IMR-90 (cell line): Measurements from ENCODE around the gene ALKBH5. TPM values are rescaled to one million over a fixed set of nuclear protein-coding genes. Genes with fewer than 3 reads are reported as not detected.

Source experiments
- ATAC-seq: fragments of 200-7000 bp; cut with Tn5 transposase; 2 replicates; pipeline ENCODE4 v1.9.1; 2020; ENCODE audit warnings: low read depth, mild to moderate bottlenecking, moderate library complexity
- BruUV-seq: library from RNA; stranded (reverse); fragments of 400-500 nt; replicated peaks from 2 replicates; lab custom pipeline; 2021; lab: Mats Ljungman, UMichigan
- CTCF ChIA-PET: fragments of 300-600 bp; formaldehyde crosslinking; extraction: SDS; loops from one replicate; lab custom pipeline; 2021; ENCODE audit warnings: antibody characterized with exemption; lab: Yijun Ruan, JAX
- POLR2A ChIA-PET: fragments of 300-600 bp; sonication (Branson Sonifier 250); formaldehyde crosslinking; loops from one replicate; lab custom pipeline; 2022; ENCODE audit warnings: antibody characterized with exemption; ENCODE audit not compliant: unreplicated experiment; lab: Charles Lee
- DNase-seq: peaks from one replicate; pipeline ENCODE4 v3.0.0; 2013
- H2AFZ ChIP-seq: replicated peaks from 2 replicates; pipeline ENCODE3; 2013; ENCODE audit warnings: low read length, mild to moderate bottlenecking; ENCODE audit not compliant: poor library complexity
- H2AK5ac ChIP-seq: 2 replicates; pipeline ENCODE4 v1.6.1; 2013; ENCODE audit warnings: low read depth, low read length, inconsistent platforms
- H2AK9ac ChIP-seq: replicated peaks from 2 replicates; pipeline ENCODE3; 2013; ENCODE audit warnings: mild to moderate bottlenecking, low read depth, low read length, moderate library complexity; ENCODE audit not compliant: poor library complexity
- H2BK120ac ChIP-seq: 2 replicates; pipeline ENCODE4 v1.6.1; 2013; ENCODE audit warnings: low read depth, low read length, inconsistent platforms
- H2BK15ac ChIP-seq: 3 replicates; pipeline ENCODE4 v1.6.1; 2013; ENCODE audit warnings: low read depth, low read length, inconsistent platforms
- H2BK20ac ChIP-seq: 2 replicates; pipeline ENCODE4 v1.6.1; 2013; ENCODE audit warnings: low read depth, mild to moderate bottlenecking, inconsistent platforms, low read length, moderate library complexity
- H2BK5ac ChIP-seq: 2 replicates; pipeline ENCODE4 v1.6.1; 2013; ENCODE audit warnings: mild to moderate bottlenecking, low read depth, low read length, inconsistent platforms; ENCODE audit not compliant: poor library complexity, severe bottlenecking
- H3K14ac ChIP-seq: replicated peaks from 2 replicates; pipeline ENCODE4 v1.6.1; 2013; ENCODE audit warnings: low read depth, low read length, inconsistent platforms
- H3K18ac ChIP-seq: 2 replicates; pipeline ENCODE4 v1.6.1; 2013; ENCODE audit warnings: low read depth, low read length, control low read depth
- H3K23ac ChIP-seq: 2 replicates; pipeline ENCODE4 v1.6.1; 2013; ENCODE audit warnings: low read depth, low read length, inconsistent platforms
- H3K27ac ChIP-seq: 2 replicates; pipeline ENCODE4 v1.5.1; 2013; ENCODE audit warnings: mild to moderate bottlenecking, control low read depth, low read length; ENCODE audit not compliant: insufficient read depth
- H3K27me3 ChIP-seq: 2 replicates; pipeline ENCODE4 v1.6.1; 2013; ENCODE audit warnings: low read length; ENCODE audit not compliant: control insufficient read depth, insufficient read depth
- H3K36me3 ChIP-seq: 2 replicates; pipeline ENCODE4 v1.6.1; 2013; ENCODE audit warnings: low read length, mixed read lengths; ENCODE audit not compliant: control insufficient read depth, insufficient read depth
- H3K4ac ChIP-seq: 2 replicates; pipeline ENCODE4 v1.6.1; 2013; ENCODE audit warnings: low read depth, low read length, inconsistent platforms
- H3K4me1 ChIP-seq: 2 replicates; pipeline ENCODE4 v1.6.1; 2013; ENCODE audit warnings: low read length, mixed read lengths; ENCODE audit not compliant: control insufficient read depth, insufficient read depth
- H3K4me2 ChIP-seq: 2 replicates; pipeline ENCODE4 v1.6.1; 2013; ENCODE audit warnings: low read depth, mild to moderate bottlenecking, control low read depth, low read length, moderate library complexity
- H3K4me3 ChIP-seq: 2 replicates; pipeline ENCODE4 v1.5.1; 2013; ENCODE audit warnings: low read depth, mild to moderate bottlenecking, control low read depth, low read length, moderate library complexity; ENCODE audit not compliant: insufficient read depth
- H3K56ac ChIP-seq: 2 replicates; pipeline ENCODE4 v1.6.1; 2013; ENCODE audit warnings: low read length, inconsistent platforms; ENCODE audit not compliant: insufficient read depth; ENCODE audit errors: extremely low read depth
- H3K79me1 ChIP-seq, 2 experiments: 2 replicates each; pipeline ENCODE4 v1.6.1; 2013; ENCODE audit warnings: low read length in 2 of 2, inconsistent platforms in 1 of 2, low read depth in 1 of 2
- H3K9ac ChIP-seq: 2 replicates; pipeline ENCODE4 v1.6.1; 2013; ENCODE audit warnings: low read depth, low read length, control low read depth
- H3K9me1 ChIP-seq: 2 replicates; pipeline ENCODE4 v1.6.1; 2013; ENCODE audit warnings: low read length, inconsistent platforms; ENCODE audit not compliant: insufficient read depth
- H3K9me3 ChIP-seq: 2 replicates; pipeline ENCODE4 v1.6.1; 2013; ENCODE audit warnings: low read length; ENCODE audit not compliant: control insufficient read depth, insufficient read depth
- H4K20me1 ChIP-seq: 2 replicates; pipeline ENCODE4 v1.6.1; 2013; ENCODE audit warnings: low read length, inconsistent platforms; ENCODE audit not compliant: insufficient read depth
- H4K5ac ChIP-seq: 2 replicates; pipeline ENCODE4 v1.6.1; 2013; ENCODE audit warnings: mild to moderate bottlenecking, low read depth, low read length, control low read depth
- H4K8ac ChIP-seq, 2 experiments: 2 replicates each; pipeline ENCODE4 v1.6.1; 2013; ENCODE audit warnings: low read depth in 2 of 2, low read length in 2 of 2, control low read depth in 1 of 2, inconsistent platforms in 1 of 2
- H4K91ac ChIP-seq: 2 replicates; pipeline ENCODE4 v1.6.1; 2013; ENCODE audit warnings: low read depth, low read length, inconsistent platforms; ENCODE audit not compliant: insufficient read depth
- BHLHE40 ChIP-seq: fragments of 150-350 bp; IDR thresholded peaks from 2 replicates; pipeline ENCODE4 v1.6.1; 2016; ENCODE audit warnings: mild to moderate bottlenecking, low read depth, low read length
- CEBPB ChIP-seq: IDR thresholded peaks from 2 replicates; pipeline ENCODE4 v1.6.1; 2012; ENCODE audit warnings: low read depth, low read length, improper control_type of control experiment
- CHD1 ChIP-seq: IDR thresholded peaks from 2 replicates; pipeline ENCODE4 v1.6.1; 2012; ENCODE audit warnings: low read depth, low read length, improper control_type of control experiment
- FOS ChIP-seq: fragments of 150-350 bp; IDR thresholded peaks from 2 replicates; pipeline ENCODE4 v1.6.1; 2016; ENCODE audit warnings: low read depth, low read length
- MAFK ChIP-seq: IDR thresholded peaks from 2 replicates; pipeline ENCODE4 v1.6.1; 2012; ENCODE audit warnings: low read depth, low read length, improper control_type of control experiment
- MAZ ChIP-seq: IDR thresholded peaks from 2 replicates; pipeline ENCODE4 v1.6.1; 2012; ENCODE audit warnings: low read depth, mild to moderate bottlenecking, low read length, improper control_type of control experiment, moderate library complexity, borderline replicate concordance
- MXI1 ChIP-seq: IDR thresholded peaks from 2 replicates; pipeline ENCODE4 v1.6.1; 2012; ENCODE audit warnings: low read depth, mild to moderate bottlenecking, low read length, moderate library complexity, borderline replicate concordance
- NFE2L2 ChIP-seq: fragments of 150-350 bp; IDR thresholded peaks from 2 replicates; pipeline ENCODE4 v1.6.1; 2016; ENCODE audit warnings: low read depth, mild to moderate bottlenecking, low read length
- POLR2A ChIP-seq: IDR thresholded peaks from 2 replicates; pipeline ENCODE4 v1.6.1; 2012; ENCODE audit warnings: mild to moderate bottlenecking, low read depth, low read length
- RAD21 ChIP-seq: IDR thresholded peaks from 2 replicates; pipeline ENCODE4 v1.6.1; 2012; ENCODE audit warnings: low read length, improper control_type of control experiment
- RCOR1 ChIP-seq: IDR thresholded peaks from 2 replicates; pipeline ENCODE4 v1.6.1; 2012; ENCODE audit warnings: mild to moderate bottlenecking, low read length, improper control_type of control experiment; ENCODE audit not compliant: insufficient replicate concordance
- RFX5 ChIP-seq: IDR thresholded peaks from 2 replicates; pipeline ENCODE4 v1.8.0; 2012; ENCODE audit warnings: low read depth, mild to moderate bottlenecking, low read length, moderate library complexity
- SMC3 ChIP-seq: fragments of 150-350 bp; IDR thresholded peaks from 2 replicates; pipeline ENCODE4 v1.6.1; 2016; ENCODE audit warnings: low read depth, mild to moderate bottlenecking, antibody characterized with exemption, low read length, moderate library complexity
- WGBS, 2 experiments: methylation state at CpG; one replicate each; pipeline versions ENCODE4 v1.1.5 to v1.1.7; 2013; ENCODE audit warnings: missing lambda C conversion rate in 2 of 2; ENCODE audit not compliant: insufficient read length in 1 of 2; ENCODE audit errors: extremely low coverage in 2 of 2; 5-methylcytosine and 5-hydroxymethylcytosine counted together
- dilution Hi-C: fragments of 300-500 bp; cut with HindIII; formaldehyde crosslinking; loops from one replicate; pipeline ENCODE4 v1.14.3; 2018; ENCODE audit warnings: low sequenced_read_pairs; ENCODE audit not compliant: unreplicated experiment
- in situ Hi-C: fragments of 300-500 bp; cut with MboI; formaldehyde crosslinking; loops from 3 replicates; pipeline ENCODE4 v1.14.3; 2019; ENCODE audit warnings: low sequenced_read_pairs, inconsistent platforms, mixed read lengths
- intact Hi-C: fragments of 100-400 bp; cut with micrococcal nuclease; formaldehyde crosslinking; loops from 2 replicates; pipeline ENCODE4 v1.10.0; 2022
- polyA plus RNA-seq, 3 experiments: library from polyadenylated mRNA; depleted of rRNA; stranded (reverse); fragments of >200 nt; gene quantifications; 2 replicates each; pipeline ENCODE4 v1.2.3, GENCODE V29; 2012; ENCODE audit warnings: low replicate concordance in 1 of 3
- total RNA-seq: library from RNA; depleted of rRNA; stranded (reverse); fragments of >200 nt; gene quantifications from 2 replicates; pipeline ENCODE4 v1.2.3, GENCODE V29; 2012
- TF ChIP-seq, protein P1 (sequence below): conservative IDR thresholded peaks from 2 replicates; pipeline ENCODE4 v1.5.1; 2012; ENCODE audit warnings: mild to moderate bottlenecking, low read depth, low read length, improper control_type of control experiment
- TF ChIP-seq, protein P2 (sequence below): fragments of 150-350 bp; IDR thresholded peaks from 2 replicates; pipeline ENCODE4 v1.6.1; 2017; ENCODE audit warnings: mild to moderate bottlenecking, antibody characterized with exemption, low read length, low read depth
- TF ChIP-seq, protein P3 (sequence below): fragments of 150-350 bp; IDR thresholded peaks from 2 replicates; pipeline ENCODE4 v1.6.1; 2016; ENCODE audit warnings: low read depth, mild to moderate bottlenecking, low read length, moderate library complexity, borderline replicate concordance

ALKBH5 gene
- total and polyA plus RNA-seq, 2 of the 4 experiments (the other 2 are of a cell fraction): 57.6 to 79.6 TPM

DNA sequence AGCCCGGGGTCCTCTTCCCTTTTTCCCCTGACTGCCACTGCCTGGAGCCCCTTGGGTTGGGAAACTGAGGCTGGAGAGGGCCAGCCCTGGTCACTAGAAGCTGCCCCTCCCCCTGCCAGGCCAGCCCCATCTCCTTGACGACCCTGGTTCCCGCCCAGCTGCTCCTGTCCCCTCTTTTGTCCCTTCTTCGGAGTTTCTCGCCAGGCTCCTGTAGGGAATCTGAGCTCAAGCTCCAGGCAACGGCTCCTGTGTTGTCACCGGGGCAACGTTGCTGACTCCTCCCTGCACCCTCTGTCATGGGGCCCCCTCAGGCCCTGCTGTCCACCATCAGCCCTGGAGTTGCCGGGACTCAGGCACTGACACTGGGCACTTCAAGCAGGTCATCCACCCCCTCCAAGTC lies 47.5 kb downstream of the ALKBH5 start:
- Histone ChIP-seq H3K79me1 (peaks cover 16 to 76% of the 10 kb centered on the region in 2 experiments), H2AK9ac (no peak overlapping the region), H4K20me1 (peaks cover 58% of the 10 kb centered on the region), H3K9ac (no peak overlapping the region), H2AFZ (peak overlapping the region; percentile 36), H3K56ac (no peak overlapping the region), H4K91ac (no peak overlapping the region), H3K23ac (no peak overlapping the region), H3K4me3 (no peak overlapping the region), H3K27ac (no peak overlapping the region), H2AK5ac (no peak overlapping the region), H3K4me2 (no peak overlapping the region), H2BK5ac (no peak overlapping the region), H3K36me3 (peaks cover 38% of the 10 kb centered on the region; the same call in 1 of the 2 replicates), H2BK20ac (no peak overlapping the region), H3K18ac (no peak overlapping the region), H4K5ac (no peak overlapping the region), H3K14ac (no peak overlapping the region), H3K27me3 (no peaks in the 10 kb centered on the region), H2BK120ac (no peak overlapping the region), H2BK15ac (no peak overlapping the region), H4K8ac (no peak overlapping the region), H3K9me3 (no peaks in the 10 kb centered on the region), H3K4ac (no peak overlapping the region), H3K9me1 (peaks cover 3% of the 10 kb centered on the region), H3K4me1 (peaks cover 13% of the 10 kb centered on the region)
- DNase-seq (no peak), ATAC-seq (no peak)
- POLR2A ChIA-PET: interaction anchor here (0.6 kb wide), 1 partner anchor 40 kb away, joined by 3 read pairs; no protein-coding TSS in a partner anchor
- TF ChIP-seq CHD1: no peak
- no peak for TF ChIP-seq CEBPB
- TF ChIP-seq NFE2L2: no peak
- TF ChIP-seq, protein P1, sequence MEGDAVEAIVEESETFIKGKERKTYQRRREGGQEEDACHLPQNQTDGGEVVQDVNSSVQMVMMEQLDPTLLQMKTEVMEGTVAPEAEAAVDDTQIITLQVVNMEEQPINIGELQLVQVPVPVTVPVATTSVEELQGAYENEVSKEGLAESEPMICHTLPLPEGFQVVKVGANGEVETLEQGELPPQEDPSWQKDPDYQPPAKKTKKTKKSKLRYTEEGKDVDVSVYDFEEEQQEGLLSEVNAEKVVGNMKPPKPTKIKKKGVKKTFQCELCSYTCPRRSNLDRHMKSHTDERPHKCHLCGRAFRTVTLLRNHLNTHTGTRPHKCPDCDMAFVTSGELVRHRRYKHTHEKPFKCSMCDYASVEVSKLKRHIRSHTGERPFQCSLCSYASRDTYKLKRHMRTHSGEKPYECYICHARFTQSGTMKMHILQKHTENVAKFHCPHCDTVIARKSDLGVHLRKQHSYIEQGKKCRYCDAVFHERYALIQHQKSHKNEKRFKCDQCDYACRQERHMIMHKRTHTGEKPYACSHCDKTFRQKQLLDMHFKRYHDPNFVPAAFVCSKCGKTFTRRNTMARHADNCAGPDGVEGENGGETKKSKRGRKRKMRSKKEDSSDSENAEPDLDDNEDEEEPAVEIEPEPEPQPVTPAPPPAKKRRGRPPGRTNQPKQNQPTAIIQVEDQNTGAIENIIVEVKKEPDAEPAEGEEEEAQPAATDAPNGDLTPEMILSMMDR: no peak
- no peak for TF ChIP-seq BHLHE40
- no peak for TF ChIP-seq MXI1
- TF ChIP-seq FOS: no peak
- TF ChIP-seq MAZ: no peak
- TF ChIP-seq POLR2A: no peak
- TF ChIP-seq, protein P2, sequence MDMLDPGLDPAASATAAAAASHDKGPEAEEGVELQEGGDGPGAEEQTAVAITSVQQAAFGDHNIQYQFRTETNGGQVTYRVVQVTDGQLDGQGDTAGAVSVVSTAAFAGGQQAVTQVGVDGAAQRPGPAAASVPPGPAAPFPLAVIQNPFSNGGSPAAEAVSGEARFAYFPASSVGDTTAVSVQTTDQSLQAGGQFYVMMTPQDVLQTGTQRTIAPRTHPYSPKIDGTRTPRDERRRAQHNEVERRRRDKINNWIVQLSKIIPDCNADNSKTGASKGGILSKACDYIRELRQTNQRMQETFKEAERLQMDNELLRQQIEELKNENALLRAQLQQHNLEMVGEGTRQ: no peak
- no peak for TF ChIP-seq RAD21
- no peak for TF ChIP-seq RFX5
- no peak for TF ChIP-seq RCOR1
- no peak for TF ChIP-seq SMC3
- TF ChIP-seq, protein P3, sequence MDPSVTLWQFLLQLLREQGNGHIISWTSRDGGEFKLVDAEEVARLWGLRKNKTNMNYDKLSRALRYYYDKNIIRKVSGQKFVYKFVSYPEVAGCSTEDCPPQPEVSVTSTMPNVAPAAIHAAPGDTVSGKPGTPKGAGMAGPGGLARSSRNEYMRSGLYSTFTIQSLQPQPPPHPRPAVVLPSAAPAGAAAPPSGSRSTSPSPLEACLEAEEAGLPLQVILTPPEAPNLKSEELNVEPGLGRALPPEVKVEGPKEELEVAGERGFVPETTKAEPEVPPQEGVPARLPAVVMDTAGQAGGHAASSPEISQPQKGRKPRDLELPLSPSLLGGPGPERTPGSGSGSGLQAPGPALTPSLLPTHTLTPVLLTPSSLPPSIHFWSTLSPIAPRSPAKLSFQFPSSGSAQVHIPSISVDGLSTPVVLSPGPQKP: no peak
- no peak for TF ChIP-seq MAFK
- 48% methylated on average over 7 of the region's 9 CpGs; no CpG with 5 or more reads in 1 of the 2 experiments for WGBS, 2 experiments
- intact Hi-C loops: no loop called here
- in situ Hi-C loops: no loop called here
- dilution Hi-C loops: no loop called here
- CTCF ChIA-PET: interaction anchor here (0.7 kb wide), 1 partner anchor 17 kb away, joined by 4 read pairs; no protein-coding TSS in a partner anchor
- BruUV-seq: no TSS peak
